Rectal smooth muscle tissue (tissue), 1 donor: Measurements from ENCODE around the gene OR14I1.

Experiments
- H3K27ac ChIP-seq: one replicate; pipeline ENCODE4 v1.7.0; 2013; ENCODE audit warnings: low read depth, low read length, inconsistent platforms
- H3K27me3 ChIP-seq: one replicate; pipeline ENCODE4 v1.7.0; 2013; ENCODE audit warnings: low read length; ENCODE audit not compliant: control insufficient read depth, insufficient read depth
- H3K36me3 ChIP-seq: one replicate; pipeline ENCODE4 v1.7.0; 2013; ENCODE audit warnings: low read length; ENCODE audit not compliant: control insufficient read depth, insufficient read depth
- H3K4me1 ChIP-seq: one replicate; pipeline ENCODE4 v1.7.0; 2013; ENCODE audit warnings: low read length; ENCODE audit not compliant: control insufficient read depth, insufficient read depth
- H3K4me3 ChIP-seq: one replicate; pipeline ENCODE4 v1.7.0; 2013; ENCODE audit warnings: low read length
- H3K9ac ChIP-seq: one replicate; pipeline ENCODE4 v1.7.0; 2013; ENCODE audit warnings: low read length

Gene OR14I1

DNA sequence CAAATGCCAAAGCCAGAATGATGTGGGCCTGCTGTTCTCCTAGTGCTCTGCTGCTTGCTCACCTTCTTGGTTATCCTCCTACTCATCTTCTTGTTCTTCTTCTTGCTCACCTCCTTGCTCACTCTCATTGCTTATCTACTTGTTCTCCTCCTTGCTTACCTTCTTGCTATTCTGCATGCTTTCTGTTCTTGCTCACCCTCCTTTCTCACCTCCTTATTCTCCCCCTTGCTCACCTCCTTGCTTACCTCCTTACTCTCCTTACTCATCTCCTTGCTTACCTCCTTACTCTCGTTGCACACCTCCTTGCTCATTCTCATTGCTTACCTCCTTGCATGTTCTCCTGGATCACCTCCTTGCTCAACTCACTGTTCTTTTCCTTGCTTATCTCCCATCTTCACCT lies at the start of gene OR14I1:
Gene OR14I1, minus strand, starts transcription at position 53 of the 400 bp plus-strand sequence.
- Histone ChIP-seq H3K9ac (no peak within 1 kb of the TSS), H3K4me1 (no peaks in the 10 kb centered on the region), H3K36me3 (no peaks in the 10 kb centered on the region), H3K4me3 (no peak within 1 kb of the TSS), H3K27me3 (no peaks in the 10 kb centered on the region), H3K27ac (no peak within 1 kb of the TSS)

DNA sequence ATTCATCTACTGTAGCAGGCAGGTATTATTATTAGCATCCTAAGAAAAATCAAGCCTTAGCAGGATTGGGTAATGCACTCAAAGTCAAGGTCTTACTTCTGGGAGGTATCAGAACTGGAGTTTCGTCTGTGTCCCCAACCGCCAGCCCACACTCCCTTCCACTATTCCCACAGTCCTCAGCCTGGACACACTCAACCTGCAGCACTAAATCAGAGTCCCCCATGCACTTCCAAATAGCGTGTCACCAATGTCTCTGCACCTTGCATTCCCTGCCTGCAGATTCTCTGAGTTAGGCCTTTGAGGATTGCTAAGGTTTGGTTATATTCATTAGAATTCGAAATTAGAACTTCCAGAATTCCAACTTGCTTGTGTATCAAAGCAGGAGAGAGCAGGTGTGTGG lies 49.1 kb upstream of the OR14I1 start:
- H3K27ac ChIP-seq: no peak overlapping the region
- H3K9ac ChIP-seq: no peak overlapping the region
- no peaks in the 10 kb centered on the region for H3K4me1 ChIP-seq
- H3K4me3 ChIP-seq: no peak overlapping the region
- no peaks in the 10 kb centered on the region for H3K27me3 ChIP-seq
- no peaks in the 10 kb centered on the region for H3K36me3 ChIP-seq

GRCh38 chr1:248751142-248751541 lies 48.6 kb upstream of the OR14I1 start:
- Histone ChIP-seq H3K27me3 (no peaks in the 10 kb centered on the region), H3K4me1 (no peaks in the 10 kb centered on the region), H3K9ac (no peak overlapping the region), H3K27ac (no peak overlapping the region), H3K4me3 (no peak overlapping the region), H3K36me3 (no peaks in the 10 kb centered on the region)

DNA sequence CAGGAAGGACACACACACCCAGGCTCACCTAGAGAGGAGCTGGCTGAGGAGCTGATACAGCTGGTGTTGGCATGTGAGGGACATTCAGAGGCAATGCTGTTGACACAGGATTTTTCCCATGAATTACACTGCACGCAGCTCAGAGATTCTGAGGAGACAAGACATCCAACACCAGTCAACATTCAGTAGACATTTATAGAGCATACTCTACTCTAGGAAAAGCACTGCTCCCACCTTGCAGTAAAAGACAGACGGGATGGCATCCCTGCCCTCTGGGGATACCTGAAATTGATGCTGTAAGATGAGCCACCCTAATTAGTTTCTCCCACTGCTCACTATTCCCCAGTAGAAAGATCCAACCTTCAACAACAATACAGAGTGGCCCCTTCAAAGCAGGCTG lies 47.9 kb upstream of the OR14I1 start:
- H3K4me3 ChIP-seq: no peak overlapping the region
- no peaks in the 10 kb centered on the region for H3K27me3 ChIP-seq
- H3K9ac ChIP-seq: no peak overlapping the region
- H3K27ac ChIP-seq: no peak overlapping the region
- H3K4me1 ChIP-seq: no peaks in the 10 kb centered on the region
- no peaks in the 10 kb centered on the region for H3K36me3 ChIP-seq

DNA sequence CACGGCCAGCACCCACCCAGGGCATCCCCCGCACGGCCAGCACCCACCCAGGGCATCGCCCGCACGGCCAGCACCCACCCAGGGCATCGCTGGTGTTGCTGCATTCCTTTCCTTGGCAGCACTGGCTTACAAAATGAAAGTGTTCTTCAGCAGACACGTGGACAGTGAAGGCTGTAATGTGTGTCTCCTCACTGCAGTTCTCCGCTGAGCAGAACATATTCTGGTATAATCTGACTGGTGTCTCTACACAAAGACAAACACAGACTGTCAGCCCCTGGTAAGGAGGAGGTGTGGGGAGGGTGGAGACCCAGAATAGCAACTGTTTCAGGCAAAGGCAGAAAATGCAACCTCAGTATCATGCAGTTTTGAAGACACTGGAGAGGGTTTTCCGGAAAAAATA lies 45.6 kb upstream of the OR14I1 start:
- Histone ChIP-seq H3K27me3 (no peaks in the 10 kb centered on the region), H3K4me3 (no peak overlapping the region), H3K27ac (no peak overlapping the region), H3K4me1 (no peaks in the 10 kb centered on the region), H3K36me3 (no peaks in the 10 kb centered on the region), H3K9ac (no peak overlapping the region)

DNA sequence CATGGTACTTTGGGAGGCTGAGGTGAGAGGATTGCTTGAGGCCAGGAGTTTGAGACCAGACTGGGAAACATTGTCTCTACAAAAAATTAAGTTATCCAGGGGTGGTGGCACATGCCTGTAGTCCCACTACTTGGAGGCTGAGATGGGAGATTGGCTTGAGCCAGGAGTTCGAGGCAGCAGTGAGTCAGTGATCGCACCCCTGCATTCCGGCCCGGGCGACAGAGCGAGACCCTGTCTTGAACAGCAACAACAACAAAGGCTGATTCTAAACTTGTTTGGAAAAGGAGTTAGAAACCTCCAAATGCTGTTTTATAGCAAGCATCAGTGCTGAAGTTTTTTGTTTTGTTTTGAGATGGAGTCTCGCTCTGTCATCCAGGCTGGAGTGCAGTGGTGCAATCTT lies 38.3 kb upstream of the OR14I1 start:
- H3K27ac ChIP-seq: no peak overlapping the region
- no peaks in the 10 kb centered on the region for H3K4me1 ChIP-seq
- H3K36me3 ChIP-seq: no peaks in the 10 kb centered on the region
- H3K9ac ChIP-seq: no peak overlapping the region
- no peak overlapping the region for H3K4me3 ChIP-seq
- no peaks in the 10 kb centered on the region for H3K27me3 ChIP-seq

GRCh38 chr1:248739572-248740205 lies 37.1 kb upstream of the OR14I1 start:
- Histone ChIP-seq H3K4me3 (no peak overlapping the region), H3K9ac (no peak overlapping the region), H3K27ac (no peak overlapping the region), H3K36me3 (no peaks in the 10 kb centered on the region), H3K27me3 (no peaks in the 10 kb centered on the region), H3K4me1 (no peaks in the 10 kb centered on the region)

DNA sequence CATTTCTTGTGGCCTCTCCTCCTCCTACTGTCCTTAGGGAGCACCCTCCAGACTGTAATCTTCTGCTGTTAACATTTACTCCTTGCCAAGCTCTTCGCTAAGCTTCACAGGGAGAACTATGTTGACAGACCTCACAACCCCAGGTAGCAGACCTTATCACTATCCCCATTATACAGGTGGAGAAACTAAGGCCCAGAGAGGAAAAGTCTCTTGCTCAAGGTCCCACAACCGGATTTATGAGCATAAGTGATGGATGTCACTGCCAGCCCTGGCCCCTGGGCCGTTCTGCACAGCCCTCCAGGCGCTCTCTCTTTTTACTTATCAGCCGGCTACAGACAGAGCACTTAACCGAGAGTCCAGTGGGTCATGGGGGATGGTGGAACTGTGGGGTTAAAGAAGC lies 34.9 kb upstream of the OR14I1 start:
- Histone ChIP-seq H3K4me1 (no peaks in the 10 kb centered on the region), H3K27ac (no peak overlapping the region), H3K36me3 (no peaks in the 10 kb centered on the region), H3K27me3 (no peaks in the 10 kb centered on the region), H3K9ac (no peak overlapping the region), H3K4me3 (no peak overlapping the region)

DNA sequence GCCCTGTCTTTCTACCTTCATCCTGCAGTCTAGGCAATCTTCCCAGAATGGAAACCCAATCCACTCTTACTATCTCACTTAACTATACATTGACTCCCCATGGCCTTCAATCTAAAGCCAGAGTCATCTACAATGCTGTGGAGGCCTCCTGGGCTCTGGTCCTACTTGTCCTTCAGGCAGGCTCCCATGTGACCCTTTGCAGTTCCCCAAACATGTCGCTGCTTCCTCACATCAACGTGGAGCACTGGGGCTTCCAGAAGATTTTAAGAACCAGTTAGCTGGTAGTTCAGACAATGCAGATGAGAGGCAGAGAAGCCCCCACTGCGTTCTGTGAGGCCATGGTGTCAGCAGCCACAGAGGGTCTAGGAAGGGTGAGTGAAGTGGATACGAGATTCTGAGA lies 34.4 kb upstream of the OR14I1 start:
- Histone ChIP-seq H3K27ac (no peak overlapping the region), H3K4me1 (no peaks in the 10 kb centered on the region), H3K36me3 (no peaks in the 10 kb centered on the region), H3K27me3 (no peaks in the 10 kb centered on the region), H3K4me3 (no peak overlapping the region), H3K9ac (no peak overlapping the region)

DNA sequence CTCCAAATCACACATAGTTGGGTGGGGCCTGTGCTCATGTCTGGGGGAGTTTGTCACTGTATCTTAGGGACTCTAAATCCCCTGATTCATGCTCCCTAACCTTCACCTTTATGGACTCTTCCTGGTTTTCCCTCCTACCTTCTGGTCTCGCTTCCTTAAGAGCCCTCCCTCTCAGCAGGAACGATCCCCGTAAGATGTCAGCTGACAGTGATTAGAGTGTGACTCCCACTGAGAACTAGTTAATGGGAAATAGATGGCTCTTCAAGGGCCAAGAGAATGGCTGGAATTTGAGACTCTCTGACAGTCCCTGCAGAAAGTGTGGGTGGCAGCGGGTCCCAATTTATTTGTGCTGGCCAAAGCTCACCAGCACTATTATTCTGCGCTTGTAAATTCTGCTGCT lies 31.0 kb upstream of the OR14I1 start:
- Histone ChIP-seq H3K4me3 (no peak overlapping the region), H3K27ac (no peak overlapping the region), H3K4me1 (no peaks in the 10 kb centered on the region), H3K9ac (no peak overlapping the region), H3K36me3 (no peaks in the 10 kb centered on the region), H3K27me3 (no peaks in the 10 kb centered on the region)

- Histone ChIP-seq H3K27ac (no peak overlapping the region), H3K4me1 (no peaks in the 10 kb centered on the region), H3K36me3 (no peaks in the 10 kb centered on the region), H3K27me3 (no peaks in the 10 kb centered on the region), H3K4me3 (no peak overlapping the region), H3K9ac (no peak overlapping the region)
Measured at GRCh38 chr1:248730507-248731335, 28.2 kb upstream of the OR14I1 start.

DNA sequence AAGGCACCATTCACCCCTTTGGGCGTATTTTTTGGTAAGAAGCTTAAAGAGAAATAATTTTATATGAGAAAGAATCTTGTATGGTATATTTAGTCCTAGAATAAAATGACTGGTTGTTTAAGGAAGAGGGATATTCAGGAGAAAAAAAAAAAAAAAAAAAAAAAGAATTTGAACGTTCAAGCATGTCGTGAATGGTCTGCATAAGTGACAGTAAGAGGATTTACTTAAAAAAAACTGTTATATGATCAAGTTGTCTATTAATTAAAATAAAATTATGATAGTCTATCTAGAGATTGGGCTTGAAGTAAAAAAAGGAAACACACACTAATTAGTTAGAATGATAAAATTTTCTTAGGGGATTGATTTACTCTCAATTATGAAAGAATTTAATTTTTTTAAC lies 11.7 kb upstream of the OR14I1 start:
- H3K4me1 ChIP-seq: no peaks in the 10 kb centered on the region
- no peak overlapping the region for H3K9ac ChIP-seq
- H3K27me3 ChIP-seq: no peaks in the 10 kb centered on the region

More for the DNA sequence above, 11.7 kb upstream of the OR14I1 start:
- no peak overlapping the region for H3K4me3 ChIP-seq
- no peaks in the 10 kb centered on the region for H3K36me3 ChIP-seq
- no peak overlapping the region for H3K27ac ChIP-seq
